ENCODE data around the gene GLT8D2. TPM values are rescaled to one million over a fixed set of nuclear protein-coding genes. Genes with fewer than 3 reads are reported as not detected.

The GLT8D2 gene
- total and polyA plus RNA-seq, 4 experiments from 2014 or later: 0.15 TPM; not detected in 3

- no peaks in the 10 kb centered on the region for H3K4me1 ChIP-seq (ENCODE audit: insufficient read depth, low read length)
- POLR2A ChIA-PET (ENCODE audit: partially characterized antibody): no interaction called here
- Mint-ChIP-seq H3K27me3 (peaks cover 28 to 33% of the 10 kb centered on the region in 2 donors), H3K4me3 (no peak overlapping the region), H3K36me3 (no peaks in the 10 kb centered on the region), H3K4me1 (no peaks in the 10 kb centered on the region), H3K9me3 (peaks cover 0 to 9% (median 5%) of the 10 kb centered on the region in 8 donors), H3K27ac (no peak overlapping the region)
- H3K27ac ChIP-seq (ENCODE audit: low read depth, low read length): no peak overlapping the region
- DNase-seq: no peak
- H3K27me3 ChIP-seq (ENCODE audit: insufficient read depth, low read length): no peaks in the 10 kb centered on the region
- intact Hi-C loops (cut with micrococcal nuclease): no loop called here
- CTCF ChIA-PET (ENCODE audit: partially characterized antibody): no interaction called here
- H3K4me3 ChIP-seq (ENCODE audit: low read length in 2 of 2): no peak overlapping the region
- H3K9me3 ChIP-seq (ENCODE audit: control insufficient read depth in 1 of 2, low read length in 2 of 2): no peaks in the 10 kb centered on the region
- H3K36me3 ChIP-seq (ENCODE audit: insufficient read depth, low read length): no peaks in the 10 kb centered on the region
These were observed 43.1 kb downstream of the GLT8D2 start for GRCh38 chr12:104006929-104007328.

DNA sequence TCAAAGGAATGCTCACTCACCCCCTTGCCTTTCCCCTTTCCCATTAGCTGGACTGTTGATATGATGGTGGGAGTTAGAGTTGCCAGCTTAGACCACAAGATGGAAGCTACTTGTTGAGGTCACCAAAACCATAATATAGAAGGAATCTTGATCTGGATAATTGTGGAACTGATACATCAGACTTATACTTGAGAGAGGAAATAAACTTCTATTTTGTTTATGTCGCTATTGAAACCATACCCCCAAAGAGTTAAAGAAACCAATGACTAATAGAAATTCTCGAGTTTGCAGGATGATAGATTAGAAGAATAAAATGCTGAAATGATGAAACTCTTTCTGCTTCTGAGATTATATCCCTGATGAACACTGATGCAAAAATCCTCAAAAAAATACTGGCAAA lies 46.4 kb downstream of the GLT8D2 start:
- ChIA-PET CTCF (ENCODE audit: partially characterized antibody) (no interaction called here), POLR2A (ENCODE audit: partially characterized antibody) (no interaction called here)
- peaks cover 31 to 39% of the 10 kb centered on the region in 2 donors for H3K27me3 Mint-ChIP-seq
- no peaks in the 10 kb centered on the region for H3K9me3 ChIP-seq (ENCODE audit: control insufficient read depth in 1 of 2, low read length in 2 of 2)
- no peaks in the 10 kb centered on the region for H3K4me1 ChIP-seq (ENCODE audit: insufficient read depth, low read length)
- no peaks in the 10 kb centered on the region for H3K36me3 Mint-ChIP-seq
- no peaks in the 10 kb centered on the region for H3K4me1 Mint-ChIP-seq
- no peak overlapping the region for H3K27ac Mint-ChIP-seq
- no peaks in the 10 kb centered on the region for H3K36me3 ChIP-seq (ENCODE audit: insufficient read depth, low read length)
- no peak overlapping the region for H3K4me3 Mint-ChIP-seq
- H3K27me3 ChIP-seq (ENCODE audit: insufficient read depth, low read length): no peaks in the 10 kb centered on the region
- intact Hi-C loops (cut with micrococcal nuclease): no loop called here
- H3K27ac ChIP-seq (ENCODE audit: low read depth, low read length): no peak overlapping the region
- no peak for DNase-seq
- H3K9me3 Mint-ChIP-seq: peaks cover 0 to 9% (median 5%) of the 10 kb centered on the region in 8 donors
- H3K4me3 ChIP-seq (ENCODE audit: low read length in 2 of 2): no peak overlapping the region

- H3K4me1 Mint-ChIP-seq: no peaks in the 10 kb centered on the region
- H3K27me3 ChIP-seq (ENCODE audit: insufficient read depth, low read length): no peaks in the 10 kb centered on the region
- intact Hi-C loops (cut with micrococcal nuclease): no loop called here
- H3K27ac Mint-ChIP-seq: no peak overlapping the region
- H3K9me3 Mint-ChIP-seq: peaks cover 0 to 4% (median 0%) of the 10 kb centered on the region in 8 donors
- no peak overlapping the region for H3K27ac ChIP-seq (ENCODE audit: low read depth, low read length)
- ChIA-PET CTCF (ENCODE audit: partially characterized antibody) (no interaction called here), POLR2A (ENCODE audit: partially characterized antibody) (no interaction called here)
- H3K36me3 Mint-ChIP-seq: no peaks in the 10 kb centered on the region
- no peak overlapping the region for H3K4me3 Mint-ChIP-seq
- H3K4me3 ChIP-seq (ENCODE audit: low read length in 2 of 2): no peak overlapping the region
- H3K9me3 ChIP-seq (ENCODE audit: control insufficient read depth in 1 of 2, low read length in 2 of 2): no peaks in the 10 kb centered on the region
- no peak for DNase-seq
- H3K4me1 ChIP-seq (ENCODE audit: insufficient read depth, low read length): no peaks in the 10 kb centered on the region
- no peaks in the 10 kb centered on the region for H3K36me3 ChIP-seq (ENCODE audit: insufficient read depth, low read length)
- H3K27me3 Mint-ChIP-seq: peaks cover 28 to 35% of the 10 kb centered on the region in 2 donors
These were observed 47.3 kb downstream of the GLT8D2 start for GRCh38 chr12:104002686-104003085.

DNA sequence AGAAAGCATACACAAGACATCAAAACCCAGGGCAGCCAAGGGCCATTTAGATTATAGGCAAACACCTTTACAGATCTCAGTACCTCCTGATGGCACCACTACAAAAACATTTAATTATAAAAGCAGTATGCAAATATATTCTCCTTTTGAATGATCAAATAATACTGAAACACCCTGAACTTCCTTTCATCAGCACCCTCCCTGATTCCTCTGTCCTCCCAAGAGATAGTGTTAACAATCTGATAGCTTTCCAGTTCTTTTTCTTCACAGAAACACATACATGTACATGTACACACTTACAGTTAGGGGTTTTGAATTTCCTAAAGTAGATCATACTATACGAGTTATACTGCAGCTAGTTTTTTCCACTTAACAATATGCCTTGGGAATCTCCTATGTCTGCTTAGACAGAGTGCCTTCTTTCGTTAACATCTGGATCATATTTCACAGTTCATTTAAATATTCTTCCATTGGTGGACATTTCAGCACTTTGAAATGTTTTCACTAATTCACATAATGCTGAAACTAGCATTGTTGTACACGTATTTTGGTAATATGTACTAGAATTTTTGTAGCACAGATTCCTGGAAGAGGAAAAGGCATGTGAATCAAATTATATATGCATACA lies 49.1 kb downstream of the GLT8D2 start:
- DNase-seq: no peak
- H3K27ac Mint-ChIP-seq: no peak overlapping the region
- H3K4me3 Mint-ChIP-seq: no peak overlapping the region
- H3K9me3 ChIP-seq (ENCODE audit: control insufficient read depth in 1 of 2, low read length in 2 of 2): no peaks in the 10 kb centered on the region
- ChIA-PET POLR2A (ENCODE audit: partially characterized antibody) (no interaction called here), CTCF (ENCODE audit: partially characterized antibody) (no interaction called here)
- no peaks in the 10 kb centered on the region for H3K36me3 ChIP-seq (ENCODE audit: insufficient read depth, low read length)
- peaks cover 27 to 31% of the 10 kb centered on the region in 2 donors for H3K27me3 Mint-ChIP-seq
- no peaks in the 10 kb centered on the region for H3K4me1 Mint-ChIP-seq
- H3K36me3 Mint-ChIP-seq: no peaks in the 10 kb centered on the region
- no peaks in the 10 kb centered on the region for H3K4me1 ChIP-seq (ENCODE audit: insufficient read depth, low read length)
- no peaks in the 10 kb centered on the region for H3K27me3 ChIP-seq (ENCODE audit: insufficient read depth, low read length)
- H3K4me3 ChIP-seq (ENCODE audit: low read length in 2 of 2): no peak overlapping the region
- H3K9me3 Mint-ChIP-seq: peaks cover 0 to 2% (median 0%) of the 10 kb centered on the region in 8 donors
- intact Hi-C loops (cut with micrococcal nuclease): no loop called here
- H3K27ac ChIP-seq (ENCODE audit: low read depth, low read length): no peak overlapping the region

DNA sequence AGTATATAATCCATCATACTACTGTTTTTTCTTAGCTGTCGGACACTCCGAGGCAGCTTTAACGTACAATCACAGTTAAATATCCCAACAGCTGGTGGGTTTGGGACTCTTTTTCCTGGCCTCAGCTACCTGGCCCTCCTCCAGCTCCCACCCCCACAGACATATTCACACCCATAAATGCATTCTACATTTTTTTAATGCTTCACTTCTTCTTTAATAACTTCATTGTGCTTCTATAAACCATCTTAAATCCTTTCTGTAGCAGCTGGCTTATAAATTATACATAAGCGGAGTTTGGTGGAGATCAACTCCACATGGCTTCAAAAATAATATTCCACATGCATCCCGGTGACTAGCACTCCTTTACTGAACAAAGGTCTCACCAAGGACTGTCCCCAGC lies 51.0 kb downstream of the GLT8D2 start:
- DNase-seq: no peak
- Histone ChIP-seq H3K27me3 (ENCODE audit: insufficient read depth, low read length) (no peaks in the 10 kb centered on the region), H3K4me3 (ENCODE audit: low read length in 2 of 2) (no peak overlapping the region), H3K9me3 (ENCODE audit: control insufficient read depth in 1 of 2, low read length in 2 of 2) (no peaks in the 10 kb centered on the region), H3K27ac (ENCODE audit: low read depth, low read length) (no peak overlapping the region), H3K4me1 (ENCODE audit: insufficient read depth, low read length) (no peaks in the 10 kb centered on the region), H3K36me3 (ENCODE audit: insufficient read depth, low read length) (no peaks in the 10 kb centered on the region)
- no peaks in the 10 kb centered on the region for H3K36me3 Mint-ChIP-seq
- peaks cover 23 to 24% of the 10 kb centered on the region in 2 donors for H3K27me3 Mint-ChIP-seq
- CTCF ChIA-PET (ENCODE audit: partially characterized antibody): interaction anchor here (1.4 kb wide), 1 partner anchor 110 kb away, joined by 3 read pairs; no protein-coding TSS in a partner anchor
- no peak overlapping the region for H3K4me3 Mint-ChIP-seq
- H3K4me1 Mint-ChIP-seq: no peaks in the 10 kb centered on the region
- no peaks in the 10 kb centered on the region for H3K9me3 Mint-ChIP-seq
- POLR2A ChIA-PET (ENCODE audit: partially characterized antibody): no interaction called here
- no peak overlapping the region for H3K27ac Mint-ChIP-seq
- intact Hi-C loops (cut with micrococcal nuclease): no loop called here

- no peak overlapping the region for H3K4me3 ChIP-seq (ENCODE audit: low read length in 2 of 2)
- no peak for DNase-seq
- ChIA-PET CTCF (ENCODE audit: partially characterized antibody) (interaction anchor here (1.3 kb wide), 1 partner anchor 20 kb away, joined by 4 read pairs; no protein-coding TSS in a partner anchor), POLR2A (ENCODE audit: partially characterized antibody) (no interaction called here)
- no peaks in the 10 kb centered on the region for H3K4me1 Mint-ChIP-seq
- intact Hi-C loops (cut with micrococcal nuclease): no loop called here
- H3K36me3 Mint-ChIP-seq: no peaks in the 10 kb centered on the region
- no peak overlapping the region for H3K27ac ChIP-seq (ENCODE audit: low read depth, low read length)
- H3K9me3 Mint-ChIP-seq: no peaks in the 10 kb centered on the region
- no peak overlapping the region for H3K4me3 Mint-ChIP-seq
- H3K27me3 Mint-ChIP-seq: peaks cover 14 to 17% of the 10 kb centered on the region in 2 donors
- H3K36me3 ChIP-seq (ENCODE audit: insufficient read depth, low read length): no peaks in the 10 kb centered on the region
- no peaks in the 10 kb centered on the region for H3K9me3 ChIP-seq (ENCODE audit: control insufficient read depth in 1 of 2, low read length in 2 of 2)
- H3K27me3 ChIP-seq (ENCODE audit: insufficient read depth, low read length): no peaks in the 10 kb centered on the region
- no peaks in the 10 kb centered on the region for H3K4me1 ChIP-seq (ENCODE audit: insufficient read depth, low read length)
- H3K27ac Mint-ChIP-seq: no peak overlapping the region
These were observed 52.6 kb downstream of the GLT8D2 start for GRCh38 chr12:103997286-103997900.

- Histone ChIP-seq H3K4me1 (ENCODE audit: insufficient read depth, low read length) (no peaks in the 10 kb centered on the region), H3K4me3 (ENCODE audit: low read length in 2 of 2) (no peak overlapping the region), H3K27ac (ENCODE audit: low read depth, low read length) (no peak overlapping the region), H3K9me3 (ENCODE audit: control insufficient read depth in 1 of 2, low read length in 2 of 2) (no peaks in the 10 kb centered on the region), H3K36me3 (ENCODE audit: insufficient read depth, low read length) (no peaks in the 10 kb centered on the region), H3K27me3 (ENCODE audit: insufficient read depth, low read length) (no peaks in the 10 kb centered on the region)
- ChIA-PET CTCF (ENCODE audit: partially characterized antibody) (interaction anchor here (1.3 kb wide), 1 partner anchor 20 kb away, joined by 4 read pairs; no protein-coding TSS in a partner anchor), POLR2A (ENCODE audit: partially characterized antibody) (no interaction called here)
- H3K9me3 Mint-ChIP-seq: no peaks in the 10 kb centered on the region
- no peaks in the 10 kb centered on the region for H3K4me1 Mint-ChIP-seq
- no peaks in the 10 kb centered on the region for H3K36me3 Mint-ChIP-seq
- H3K27me3 Mint-ChIP-seq: peaks cover 14 to 17% of the 10 kb centered on the region in 2 donors
- intact Hi-C loops (cut with micrococcal nuclease): no loop called here
- H3K27ac Mint-ChIP-seq: no peak overlapping the region
- H3K4me3 Mint-ChIP-seq: no peak overlapping the region
- no peak for DNase-seq
These were observed 53.4 kb downstream of the GLT8D2 start for GRCh38 chr12:103996595-103996994.
